ENCODE results near the gene RAB36.

Gene RAB36

DNA sequence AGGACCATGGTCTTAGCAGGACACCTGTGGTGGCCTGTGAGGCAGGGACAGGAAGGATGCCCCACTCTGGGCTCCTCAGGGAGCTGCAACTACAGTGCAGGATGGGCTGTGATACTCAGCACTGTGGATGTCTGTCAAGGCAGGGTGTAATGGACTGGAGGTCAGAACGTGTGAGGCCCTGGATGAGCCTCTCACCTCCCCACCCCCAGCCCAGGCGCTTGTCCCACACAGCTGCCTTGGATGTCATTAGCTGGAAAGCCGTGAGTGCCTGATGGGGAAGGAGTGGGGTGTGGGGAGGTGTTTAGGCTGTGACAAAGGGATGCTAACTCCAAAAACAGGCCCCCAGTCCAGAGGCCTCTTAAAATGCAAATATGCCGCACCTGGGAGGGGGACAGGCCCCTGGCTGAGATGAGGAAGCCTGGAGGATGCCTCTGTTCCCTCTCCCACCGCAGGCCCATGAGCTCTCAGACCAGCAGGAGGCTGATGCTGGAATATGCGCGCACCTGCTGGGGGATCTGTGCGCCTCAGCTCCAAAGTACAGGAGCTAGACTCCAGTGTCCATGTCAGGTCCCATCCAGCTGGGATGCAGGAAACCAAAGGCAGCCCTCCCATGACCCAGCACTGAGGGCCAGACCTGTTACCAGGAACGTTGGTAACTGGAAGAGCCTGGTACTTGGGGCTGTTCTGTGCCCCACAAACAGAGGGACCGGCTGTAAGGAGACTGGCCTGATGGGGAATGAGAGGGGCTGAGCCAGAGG is 28.6 kb upstream of the RAB36 start:
- Histone ChIP-seq H2AFZ (ENCODE audit: low read length, unreplicated experiment) (no peak overlapping the region), H3K4me1 (ENCODE audit: control insufficient read depth, insufficient read depth, low read length, unreplicated experiment) (no peaks in the 10 kb centered on the region), H3K4me3 (ENCODE audit: low read depth, low read length) (no peak overlapping the region), H3K27me3 (ENCODE audit: insufficient read depth, low read length) (no peaks in the 10 kb centered on the region), H3K79me2 (ENCODE audit: control insufficient read depth, insufficient read depth, low read length, unreplicated experiment) (no peaks in the 10 kb centered on the region), H3K27ac (ENCODE audit: low read depth, low read length) (no peak overlapping the region), H3K36me3 (ENCODE audit: insufficient read depth, low read length) (no peaks in the 10 kb centered on the region)

DNA sequence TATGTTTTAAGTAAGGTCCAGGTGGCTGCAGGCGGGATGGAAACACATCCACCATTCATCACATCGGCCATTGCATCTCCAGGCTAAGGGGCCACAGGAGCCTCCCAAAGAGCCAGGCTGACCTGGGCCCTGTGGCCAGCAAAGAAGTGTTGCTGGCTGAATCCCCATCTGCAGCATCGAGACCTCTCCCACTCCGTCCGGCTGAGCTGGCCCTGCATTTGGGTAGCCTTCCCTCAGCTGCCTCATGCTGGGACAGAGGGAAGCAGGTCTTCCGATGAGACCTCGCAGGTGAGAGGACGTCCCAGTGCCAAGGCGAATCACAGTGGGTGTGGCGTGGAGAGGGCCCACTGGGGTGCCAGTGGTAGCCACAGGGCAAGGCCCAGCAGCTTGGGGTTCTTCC is 28.0 kb upstream of the RAB36 start:
- H3K79me2 ChIP-seq (ENCODE audit: control insufficient read depth, insufficient read depth, low read length, unreplicated experiment): no peaks in the 10 kb centered on the region
- H3K36me3 ChIP-seq (ENCODE audit: insufficient read depth, low read length): no peaks in the 10 kb centered on the region
- H2AFZ ChIP-seq (ENCODE audit: low read length, unreplicated experiment): no peak overlapping the region
- H3K27me3 ChIP-seq (ENCODE audit: insufficient read depth, low read length): no peaks in the 10 kb centered on the region
- H3K4me1 ChIP-seq (ENCODE audit: control insufficient read depth, insufficient read depth, low read length, unreplicated experiment): no peaks in the 10 kb centered on the region
- no peak overlapping the region for H3K4me3 ChIP-seq (ENCODE audit: low read depth, low read length)
- H3K27ac ChIP-seq (ENCODE audit: low read depth, low read length): no peak overlapping the region

GRCh38 chr22:23117891-23118646 is 27.2 kb upstream of the RAB36 start:
- no peaks in the 10 kb centered on the region for H3K4me1 ChIP-seq (ENCODE audit: control insufficient read depth, insufficient read depth, low read length, unreplicated experiment)
- no peak overlapping the region for H3K27ac ChIP-seq (ENCODE audit: low read depth, low read length)
- no peak overlapping the region for H2AFZ ChIP-seq (ENCODE audit: low read length, unreplicated experiment)
- no peaks in the 10 kb centered on the region for H3K36me3 ChIP-seq (ENCODE audit: insufficient read depth, low read length)
- H3K27me3 ChIP-seq (ENCODE audit: insufficient read depth, low read length): no peaks in the 10 kb centered on the region
- H3K4me3 ChIP-seq (ENCODE audit: low read depth, low read length): no peak overlapping the region
- H3K79me2 ChIP-seq (ENCODE audit: control insufficient read depth, insufficient read depth, low read length, unreplicated experiment): no peaks in the 10 kb centered on the region

DNA sequence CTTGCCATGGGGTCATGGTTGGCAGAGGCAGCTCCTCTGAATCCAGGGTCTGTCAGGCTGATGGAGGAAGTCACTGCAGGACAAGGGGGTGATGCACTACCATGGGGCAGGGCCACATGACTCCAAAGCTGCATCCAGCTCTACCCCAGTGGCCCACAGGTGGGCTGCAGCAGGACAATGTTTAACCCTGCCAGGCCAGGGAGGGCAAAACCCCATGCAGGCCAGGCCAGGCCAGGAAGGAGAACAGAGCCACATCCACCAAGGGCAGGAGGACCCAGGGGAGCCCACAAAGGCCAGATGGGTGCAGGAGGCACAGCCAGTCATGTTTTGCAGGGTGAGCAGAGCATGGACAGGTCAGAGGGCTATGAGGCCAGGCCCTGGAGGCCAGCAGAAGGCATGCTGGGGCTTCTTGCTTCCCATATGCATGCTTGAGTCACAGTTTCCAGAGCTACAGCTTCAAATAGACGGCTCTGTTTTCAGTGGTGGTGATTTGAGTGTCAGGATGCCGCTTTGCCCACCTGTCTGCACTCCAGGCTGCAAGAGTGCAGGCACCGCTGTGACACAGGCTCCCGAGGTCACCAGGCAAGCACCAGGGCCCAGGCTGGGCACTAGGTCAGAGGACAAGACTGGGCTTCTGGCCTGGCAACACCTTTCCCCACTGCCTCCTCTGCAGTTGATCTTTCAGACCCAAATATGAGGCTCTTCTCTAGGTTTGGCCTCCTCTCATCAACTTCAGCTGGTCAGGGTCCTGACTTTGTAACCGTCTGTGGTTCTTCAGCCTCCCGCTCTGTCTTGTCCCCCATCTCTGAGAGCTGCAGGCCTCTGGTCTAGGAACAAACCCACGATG is 26.4 kb upstream of the RAB36 start:
- H3K27ac ChIP-seq (ENCODE audit: low read depth, low read length): no peak overlapping the region
- H3K27me3 ChIP-seq (ENCODE audit: insufficient read depth, low read length): no peaks in the 10 kb centered on the region
- H3K79me2 ChIP-seq (ENCODE audit: control insufficient read depth, insufficient read depth, low read length, unreplicated experiment): no peaks in the 10 kb centered on the region

DNA sequence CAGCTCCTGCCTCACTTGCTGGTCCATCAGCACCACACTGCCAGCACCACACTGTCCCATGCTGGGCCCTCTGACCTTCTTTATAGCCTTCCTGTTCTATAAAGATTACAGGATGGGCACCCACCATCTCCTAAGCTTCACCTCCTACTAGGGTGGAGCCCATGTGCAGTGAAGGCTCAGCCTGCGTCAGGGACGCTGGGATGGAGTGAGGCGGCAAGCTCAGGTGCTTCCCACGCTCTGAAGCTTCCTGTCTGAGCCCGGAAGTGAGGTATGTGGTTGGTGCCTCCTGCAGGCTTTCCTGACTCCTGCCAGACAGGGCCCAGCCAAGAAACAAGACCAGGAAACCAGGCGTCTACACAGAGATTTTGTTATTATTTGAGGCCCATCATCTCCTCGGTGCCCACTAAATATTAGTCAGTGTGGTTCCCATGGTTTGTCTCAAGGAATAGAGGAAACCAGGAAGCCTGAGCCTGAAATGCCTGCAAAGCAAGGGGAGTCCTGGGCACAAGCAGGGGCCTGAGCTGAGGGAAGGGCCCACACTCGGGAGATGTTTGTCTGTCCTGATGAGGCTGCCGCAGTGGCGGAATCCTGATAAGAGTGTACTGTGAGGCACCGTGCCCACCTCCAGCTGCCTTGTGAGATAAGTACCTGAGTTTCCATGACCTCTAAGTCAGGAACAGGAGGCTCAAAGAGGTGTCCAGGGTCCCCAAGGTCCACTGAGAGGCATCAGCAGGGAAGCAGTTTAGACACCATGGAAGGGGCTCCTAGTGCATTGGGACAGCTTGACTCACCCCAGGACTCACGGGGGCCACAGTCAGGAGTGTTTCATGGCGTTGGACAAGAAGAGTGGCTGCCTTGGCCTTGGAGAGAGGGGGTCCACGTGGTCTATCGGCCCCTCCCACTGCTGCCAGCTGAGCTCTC is 25.5 kb upstream of the RAB36 start:
- no peaks in the 10 kb centered on the region for H3K27me3 ChIP-seq (ENCODE audit: insufficient read depth, low read length)
- no peaks in the 10 kb centered on the region for H3K4me1 ChIP-seq (ENCODE audit: control insufficient read depth, insufficient read depth, low read length, unreplicated experiment)
- no peak overlapping the region for H2AFZ ChIP-seq (ENCODE audit: low read length, unreplicated experiment)
- H3K36me3 ChIP-seq (ENCODE audit: insufficient read depth, low read length): no peaks in the 10 kb centered on the region
- no peak overlapping the region for H3K4me3 ChIP-seq (ENCODE audit: low read depth, low read length)
- no peak overlapping the region for H3K27ac ChIP-seq (ENCODE audit: low read depth, low read length)
- no peaks in the 10 kb centered on the region for H3K79me2 ChIP-seq (ENCODE audit: control insufficient read depth, insufficient read depth, low read length, unreplicated experiment)

More for the DNA sequence above, 26.4 kb upstream of the RAB36 start:
- Histone ChIP-seq H3K4me3 (ENCODE audit: low read depth, low read length) (no peak overlapping the region), H2AFZ (ENCODE audit: low read length, unreplicated experiment) (no peak overlapping the region), H3K36me3 (ENCODE audit: insufficient read depth, low read length) (no peaks in the 10 kb centered on the region), H3K4me1 (ENCODE audit: control insufficient read depth, insufficient read depth, low read length, unreplicated experiment) (no peaks in the 10 kb centered on the region)

DNA sequence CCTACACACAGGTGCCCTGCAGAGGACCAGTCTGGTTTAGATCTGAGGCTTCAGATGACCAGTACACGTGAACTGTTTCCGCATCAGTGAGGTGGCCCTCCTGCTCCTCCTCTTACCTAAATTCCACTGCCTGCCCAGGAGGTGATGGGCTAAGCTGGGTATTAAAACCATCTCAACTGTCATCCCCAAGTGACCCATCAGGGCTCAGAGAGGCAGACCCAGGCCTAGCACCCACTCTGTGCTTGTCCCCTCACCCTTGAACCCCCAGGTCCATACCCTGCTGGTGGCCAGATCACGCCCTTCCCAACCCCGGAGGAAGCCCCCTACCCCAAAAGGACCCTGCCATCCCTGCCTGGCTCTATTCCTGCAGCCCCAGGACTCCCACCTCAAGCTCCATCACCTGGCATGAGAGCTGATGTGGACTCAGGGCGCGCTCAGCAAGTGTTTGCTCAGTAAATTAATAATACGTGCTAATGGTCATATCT is 24.8 kb upstream of the RAB36 start:
- H3K27ac ChIP-seq (ENCODE audit: low read depth, low read length): no peak overlapping the region
- H3K79me2 ChIP-seq (ENCODE audit: control insufficient read depth, insufficient read depth, low read length, unreplicated experiment): no peaks in the 10 kb centered on the region
- H3K4me1 ChIP-seq (ENCODE audit: control insufficient read depth, insufficient read depth, low read length, unreplicated experiment): no peaks in the 10 kb centered on the region
- H3K4me3 ChIP-seq (ENCODE audit: low read depth, low read length): no peak overlapping the region
- H3K27me3 ChIP-seq (ENCODE audit: insufficient read depth, low read length): no peaks in the 10 kb centered on the region
- H3K36me3 ChIP-seq (ENCODE audit: insufficient read depth, low read length): no peaks in the 10 kb centered on the region
- H2AFZ ChIP-seq (ENCODE audit: low read length, unreplicated experiment): no peak overlapping the region

DNA sequence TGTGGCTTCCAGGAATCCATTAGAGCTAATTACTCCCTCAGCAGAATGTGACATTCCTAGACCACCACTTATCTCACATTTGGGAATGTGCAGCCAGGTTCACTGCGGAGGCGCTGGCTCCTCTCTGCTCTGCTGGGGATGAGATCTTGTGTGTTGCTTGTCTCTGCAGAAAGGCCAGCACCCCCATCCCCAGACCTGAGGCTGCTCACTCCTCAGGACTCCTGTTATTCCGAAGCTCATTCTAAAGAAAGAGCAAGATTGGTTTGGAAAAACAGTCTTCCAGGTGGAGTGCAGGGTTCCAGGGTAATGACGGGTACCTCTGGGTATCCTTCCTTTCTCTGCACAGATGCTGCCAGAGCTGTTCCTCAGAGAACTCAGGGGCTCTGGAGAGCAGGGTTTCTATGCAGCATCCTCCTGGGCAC is 24.3 kb upstream of the RAB36 start:
- Histone ChIP-seq H3K79me2 (ENCODE audit: control insufficient read depth, insufficient read depth, low read length, unreplicated experiment) (no peaks in the 10 kb centered on the region), H3K36me3 (ENCODE audit: insufficient read depth, low read length) (no peaks in the 10 kb centered on the region)

GRCh38 chr22:23121424-23121823 is 23.9 kb upstream of the RAB36 start:
- H3K27ac ChIP-seq (ENCODE audit: low read depth, low read length): no peak overlapping the region
- H3K4me3 ChIP-seq (ENCODE audit: low read depth, low read length): no peak overlapping the region
- no peaks in the 10 kb centered on the region for H3K79me2 ChIP-seq (ENCODE audit: control insufficient read depth, insufficient read depth, low read length, unreplicated experiment)
- H3K27me3 ChIP-seq (ENCODE audit: insufficient read depth, low read length): no peaks in the 10 kb centered on the region
- H2AFZ ChIP-seq (ENCODE audit: low read length, unreplicated experiment): no peak overlapping the region
- H3K4me1 ChIP-seq (ENCODE audit: control insufficient read depth, insufficient read depth, low read length, unreplicated experiment): no peaks in the 10 kb centered on the region
- no peaks in the 10 kb centered on the region for H3K36me3 ChIP-seq (ENCODE audit: insufficient read depth, low read length)

More for the DNA sequence above, 24.3 kb upstream of the RAB36 start:
- Histone ChIP-seq H2AFZ (ENCODE audit: low read length, unreplicated experiment) (no peak overlapping the region), H3K4me3 (ENCODE audit: low read depth, low read length) (no peak overlapping the region), H3K4me1 (ENCODE audit: control insufficient read depth, insufficient read depth, low read length, unreplicated experiment) (no peaks in the 10 kb centered on the region), H3K27me3 (ENCODE audit: insufficient read depth, low read length) (no peaks in the 10 kb centered on the region), H3K27ac (ENCODE audit: low read depth, low read length) (no peak overlapping the region)

- no peak overlapping the region for H3K27ac ChIP-seq (ENCODE audit: low read depth, low read length)
- no peak overlapping the region for H3K4me3 ChIP-seq (ENCODE audit: low read depth, low read length)
- no peak overlapping the region for H2AFZ ChIP-seq (ENCODE audit: low read length, unreplicated experiment)
- no peaks in the 10 kb centered on the region for H3K79me2 ChIP-seq (ENCODE audit: control insufficient read depth, insufficient read depth, low read length, unreplicated experiment)
- H3K27me3 ChIP-seq (ENCODE audit: insufficient read depth, low read length): no peaks in the 10 kb centered on the region
- H3K4me1 ChIP-seq (ENCODE audit: control insufficient read depth, insufficient read depth, low read length, unreplicated experiment): no peaks in the 10 kb centered on the region
- H3K36me3 ChIP-seq (ENCODE audit: insufficient read depth, low read length): no peaks in the 10 kb centered on the region
Measured at GRCh38 chr22:23122216-23122957, 22.9 kb upstream of the RAB36 start.

Data from ACC112 (cell line).